Fibroblast of the conjunctiva (primary cell): ENCODE measurements around the gene DPH1.

Source experiments
- DNase-seq: peaks from one replicate; pipeline ENCODE4 v3.0.0-alpha.2; 2010; ENCODE audit warnings: low read depth

DPH1 gene

DNA sequence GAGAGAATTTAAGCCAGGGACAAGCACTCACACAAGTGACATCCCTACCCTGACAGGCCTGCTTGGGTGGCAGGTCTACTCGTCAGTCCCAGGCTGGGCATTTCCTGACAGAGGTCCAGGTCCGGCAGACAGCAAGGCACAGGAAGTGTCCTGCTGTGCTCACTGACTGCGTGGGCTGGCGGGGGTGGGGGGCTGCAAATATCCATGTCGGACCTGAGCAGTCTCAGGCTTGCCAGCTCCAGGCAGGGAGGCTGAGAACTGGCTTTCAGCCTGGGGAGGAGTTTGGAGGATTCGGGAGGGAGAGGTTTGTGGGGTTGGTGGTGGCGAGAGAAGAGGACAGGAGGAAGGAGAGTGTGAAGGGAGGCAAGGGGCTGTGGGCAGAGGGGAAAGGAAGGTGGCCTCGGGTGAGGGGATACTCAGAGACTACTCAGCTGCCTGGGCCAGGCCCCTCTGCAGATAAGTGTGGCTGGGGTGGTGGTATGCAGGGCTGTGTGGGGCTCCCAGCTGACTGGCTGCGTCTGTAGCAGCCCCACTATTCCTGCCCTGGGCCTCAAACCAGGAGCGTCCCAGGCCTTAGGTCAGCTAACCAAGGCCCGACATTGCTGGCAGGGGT is 32.7 kb downstream of the DPH1 start:
- DNase-seq: no peak

DNA sequence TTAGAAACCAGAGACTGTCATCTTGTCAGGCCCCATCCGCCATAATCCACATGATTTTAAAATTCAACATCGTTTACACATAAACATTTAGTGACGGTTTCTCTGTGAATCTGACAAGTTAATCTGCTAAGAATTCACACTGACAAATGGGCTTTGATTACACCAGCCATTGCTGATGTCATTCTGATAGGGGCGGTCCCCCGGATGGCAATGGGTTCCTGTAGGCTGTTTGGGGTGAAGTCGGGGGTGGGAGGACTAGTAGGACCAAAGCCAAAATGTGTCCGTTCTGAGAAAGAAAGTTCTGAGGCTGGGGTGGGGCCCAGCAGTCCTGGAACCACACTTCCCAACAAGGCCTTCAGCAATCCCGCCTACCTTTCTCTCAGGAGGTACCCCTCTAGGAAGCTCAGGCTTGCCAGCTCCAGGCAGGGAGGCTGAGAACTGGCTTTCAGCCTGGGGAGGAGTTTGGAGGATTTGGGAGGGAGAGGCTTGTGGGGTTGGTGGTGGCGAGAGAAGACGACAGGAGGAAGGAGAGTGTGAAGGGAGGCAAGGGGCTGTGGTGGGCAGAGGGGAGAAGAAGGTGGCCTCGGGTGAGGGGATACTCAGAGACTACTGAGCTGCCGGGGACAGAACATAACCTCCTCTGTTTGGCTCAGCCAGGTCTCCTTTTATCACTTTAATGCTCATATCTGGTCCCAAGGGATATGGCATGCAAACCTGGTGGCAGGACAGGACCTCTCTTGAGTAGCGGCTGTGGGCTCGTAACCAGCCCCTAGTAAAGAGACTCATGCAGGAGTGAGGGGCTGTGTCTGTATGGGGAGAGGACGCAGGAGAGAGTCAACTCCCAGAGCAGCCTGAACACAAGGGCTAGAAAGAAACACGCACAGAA is 33.6 kb downstream of the DPH1 start:
- no peak for DNase-seq

DNA sequence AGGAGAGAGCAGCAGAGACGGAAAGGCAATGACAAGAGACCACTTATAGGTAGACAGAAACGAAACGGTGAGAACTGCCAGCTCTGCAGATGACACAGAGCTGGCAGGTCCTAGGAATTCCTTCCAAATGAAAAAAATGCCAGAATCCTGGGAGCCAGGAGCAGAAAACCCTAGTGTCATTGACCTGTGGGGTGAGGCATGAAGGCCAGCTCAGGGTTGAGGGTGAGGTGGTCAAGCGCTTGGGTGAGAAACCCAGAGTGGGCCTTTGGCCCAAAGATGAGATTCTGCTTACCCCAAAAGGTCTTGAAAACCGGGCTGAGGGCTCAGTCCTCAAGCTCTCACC is 34.2 kb downstream of the DPH1 start:
- no peak for DNase-seq

DNA sequence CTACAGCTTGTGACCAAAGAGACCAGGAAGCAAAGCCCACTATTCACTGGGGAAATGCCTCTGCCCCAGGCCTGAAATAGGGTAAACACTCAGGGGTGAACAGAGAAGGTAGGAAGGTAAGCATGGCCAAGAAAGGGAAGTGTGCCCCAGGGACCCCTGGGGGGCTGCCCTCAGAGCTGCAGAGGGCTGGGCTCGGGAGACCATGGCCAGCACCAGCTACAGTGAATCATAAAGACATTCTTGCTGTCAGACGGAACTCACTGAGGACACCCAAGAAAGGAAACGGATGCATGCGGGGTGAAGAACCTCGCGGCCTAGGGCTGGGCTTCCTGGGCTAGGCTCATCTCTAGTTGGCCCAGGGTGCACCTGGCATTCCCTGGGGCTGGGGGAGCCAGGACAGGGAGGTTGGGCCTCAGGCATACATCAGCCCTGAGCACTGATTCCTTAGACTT is 34.6 kb downstream of the DPH1 start:
- DNase-seq: no peak

DNA sequence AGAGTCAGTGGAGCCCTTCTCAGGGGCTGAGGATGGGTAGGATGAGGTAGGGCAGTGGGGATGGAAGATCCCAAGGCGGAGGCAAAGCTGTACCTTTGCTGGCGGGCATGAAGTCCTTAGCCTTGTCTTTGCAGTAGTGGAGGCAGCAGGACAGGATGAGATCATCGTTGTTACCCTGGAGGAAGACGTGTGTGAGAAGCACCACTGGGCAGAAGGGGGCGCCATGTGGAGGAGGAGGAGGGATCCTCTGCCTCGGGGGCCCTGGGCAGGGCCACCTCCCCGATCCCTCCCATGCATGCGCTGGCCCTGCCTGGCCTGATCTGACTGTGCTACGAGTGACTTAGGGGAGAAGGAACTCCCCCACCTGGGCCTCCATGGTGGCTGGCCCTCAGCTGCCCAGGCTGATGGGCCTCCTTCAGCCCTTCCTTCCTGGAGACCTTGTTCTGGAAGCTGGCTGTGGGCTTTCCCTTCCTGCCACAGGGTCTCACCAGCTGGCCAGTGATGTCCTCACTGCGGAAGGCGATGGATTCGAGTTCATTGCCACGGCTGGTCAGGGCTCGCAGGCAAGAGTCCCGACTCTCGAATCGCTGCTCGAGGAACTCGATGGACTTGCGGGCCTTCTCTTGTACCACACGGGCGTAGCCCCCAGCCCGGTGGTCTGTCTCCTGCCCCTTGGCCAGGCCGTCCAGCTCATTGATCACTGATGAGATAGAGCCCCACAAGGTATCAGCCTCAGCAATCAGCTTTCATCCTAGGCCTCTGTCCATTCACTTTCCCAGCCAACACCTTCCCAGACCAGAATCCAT is 35.2 kb downstream of the DPH1 start:
- no peak for DNase-seq

DNA sequence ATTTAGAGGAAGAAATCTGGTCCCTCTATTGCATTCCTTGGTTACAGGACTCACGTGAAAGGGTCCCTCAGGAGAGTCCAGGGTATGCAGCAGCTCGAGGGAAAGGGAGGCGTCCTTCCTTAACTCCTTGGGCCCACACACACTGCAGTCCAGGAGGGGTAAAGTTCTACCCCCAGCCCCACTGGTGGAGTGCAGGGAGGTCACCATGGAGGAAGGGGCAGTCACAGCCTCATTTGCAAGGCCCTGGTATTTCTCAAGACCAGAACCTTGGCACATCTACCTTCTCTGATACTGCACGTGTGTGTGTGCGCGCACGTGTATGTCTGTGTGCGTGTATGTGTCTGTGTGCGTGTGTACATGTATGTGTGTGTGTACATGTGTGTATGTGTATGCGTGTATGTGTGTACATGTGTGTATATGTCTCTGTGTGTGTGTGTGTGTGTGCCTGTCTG is 36.0 kb downstream of the DPH1 start:
- no peak for DNase-seq

DNA sequence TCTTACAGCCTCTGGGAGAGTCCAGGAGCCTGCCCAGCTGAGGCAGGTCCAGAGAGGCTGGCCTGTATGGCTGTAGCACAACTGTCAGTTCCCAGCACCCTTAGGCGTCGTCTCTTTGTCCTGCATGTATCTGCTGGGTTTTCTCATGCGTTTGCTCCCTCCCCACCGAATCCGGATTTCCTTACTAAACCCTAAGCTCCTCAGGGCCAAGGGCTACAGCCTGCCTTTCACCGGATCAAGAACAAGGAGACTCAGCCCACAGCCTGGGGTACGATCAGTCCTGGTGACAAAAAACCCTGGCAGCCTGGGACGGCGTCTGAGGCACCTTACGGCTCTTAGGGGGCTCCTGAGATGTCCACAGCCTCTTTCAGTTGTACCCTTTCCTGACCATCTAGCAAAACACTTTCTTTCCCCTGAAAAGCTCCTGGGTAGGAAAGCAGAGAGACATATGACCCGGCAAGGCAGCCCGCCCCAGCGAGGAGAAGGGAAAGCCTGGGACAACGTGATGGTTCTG is 37.2 kb downstream of the DPH1 start:
- no peak for DNase-seq

DNA sequence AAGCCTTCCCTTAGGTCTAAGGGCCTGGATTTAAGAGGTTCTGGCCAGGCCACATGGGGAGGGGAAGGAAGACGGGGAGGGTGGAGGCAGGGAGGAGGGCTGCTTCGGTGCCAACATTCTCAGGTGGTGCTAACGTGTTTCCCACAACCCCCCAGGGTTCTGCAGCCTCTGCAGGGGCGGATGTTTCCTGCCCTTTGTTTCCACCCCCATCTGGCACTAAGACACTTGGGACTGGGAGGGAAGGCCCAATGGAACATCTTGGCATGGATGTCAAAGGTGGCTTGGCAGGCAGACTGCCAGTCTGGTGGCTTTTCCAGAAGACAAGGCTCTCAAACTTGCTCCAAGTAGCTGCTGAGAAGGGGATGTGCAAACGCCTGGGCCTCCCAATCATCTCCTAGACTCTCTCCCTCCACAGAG is 37.7 kb downstream of the DPH1 start:
- DNase-seq: no peak

DNA sequence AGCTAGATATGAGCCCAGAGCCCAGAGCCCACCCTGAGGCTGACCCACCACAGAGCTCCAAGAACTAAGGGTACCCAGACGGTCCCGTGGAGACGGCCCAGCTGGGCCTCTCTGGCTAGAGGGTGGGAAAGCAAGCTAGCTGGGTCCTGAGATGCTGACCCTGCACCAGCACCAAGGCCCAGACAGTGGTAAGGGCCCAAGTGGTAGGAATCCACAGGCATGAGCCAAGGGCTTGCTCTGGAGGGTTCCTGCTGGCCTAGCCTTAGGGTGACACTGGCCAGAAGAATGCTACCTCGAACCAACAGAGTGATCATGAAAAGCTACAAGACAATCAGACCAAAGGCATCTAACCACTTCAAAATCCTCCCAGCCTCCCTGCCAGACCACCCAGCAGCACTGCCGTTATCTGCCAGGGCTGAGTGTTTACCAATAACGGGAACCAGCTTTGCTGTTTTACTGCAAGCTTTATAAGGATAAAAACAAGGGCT is 38.1 kb downstream of the DPH1 start:
- no peak for DNase-seq

DNA sequence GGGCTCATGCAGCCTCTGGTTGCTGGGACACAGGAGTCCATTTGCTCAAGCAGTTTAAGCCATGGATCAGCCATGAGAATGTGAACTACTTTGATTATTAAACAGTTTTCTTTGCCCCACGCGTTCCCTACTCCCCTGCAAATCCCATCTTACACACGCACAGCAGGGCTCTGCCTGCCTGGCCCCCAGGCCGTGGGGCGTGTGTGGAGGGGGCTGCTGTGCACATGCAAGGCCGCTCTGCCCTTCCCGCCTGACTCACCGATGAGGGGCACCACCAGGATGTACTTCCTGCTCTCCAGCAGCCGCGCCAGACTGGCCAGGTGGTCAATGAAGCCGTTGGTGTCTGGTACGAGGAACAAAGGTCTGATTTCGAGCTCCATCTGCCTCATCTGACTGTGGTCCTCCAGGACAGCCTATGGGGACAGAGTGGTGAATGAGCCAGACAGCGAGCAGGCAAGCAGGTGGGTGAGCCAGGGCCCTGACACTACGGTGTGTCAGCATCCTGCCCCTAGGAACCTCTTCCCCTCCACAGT is 38.6 kb downstream of the DPH1 start:
- no peak for DNase-seq

DNA sequence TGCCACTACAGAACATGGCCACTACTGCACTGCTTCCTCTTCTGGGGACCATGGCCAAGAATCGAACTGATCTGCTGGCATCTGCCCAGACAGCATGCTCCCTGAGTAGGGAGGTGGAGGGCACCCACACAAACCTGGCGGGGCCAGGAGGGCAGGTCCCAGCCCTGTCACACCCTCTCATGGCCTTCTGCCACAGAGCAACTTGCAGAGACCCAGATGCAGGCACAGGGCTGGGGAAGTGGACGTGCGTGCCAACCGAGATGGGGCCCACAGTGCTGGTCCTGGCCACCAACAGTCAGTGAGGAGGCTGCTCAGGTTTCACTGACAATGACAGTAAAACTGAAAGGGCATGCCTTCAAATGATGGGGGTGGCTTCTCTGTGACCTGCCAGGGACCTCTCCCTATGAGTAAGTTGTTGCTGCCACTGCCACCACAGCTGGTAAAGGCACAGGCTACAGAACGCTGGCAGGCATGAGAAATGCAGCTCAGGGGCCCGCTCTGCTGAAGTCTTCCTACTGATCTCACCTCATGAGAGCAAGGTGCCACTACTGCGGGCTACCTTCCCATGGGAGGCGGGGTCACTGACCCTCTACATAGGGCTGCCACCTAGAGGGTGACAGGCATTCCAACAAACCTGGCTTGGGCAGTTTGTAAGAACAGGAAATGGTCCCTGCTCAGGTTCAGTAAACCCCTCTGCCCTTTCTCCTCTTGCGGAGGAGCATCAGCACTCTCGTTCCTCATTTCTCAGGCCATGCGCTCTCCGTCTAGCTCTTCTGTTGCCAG is 40.5 kb downstream of the DPH1 start:
- DNase-seq: no peak

DNA sequence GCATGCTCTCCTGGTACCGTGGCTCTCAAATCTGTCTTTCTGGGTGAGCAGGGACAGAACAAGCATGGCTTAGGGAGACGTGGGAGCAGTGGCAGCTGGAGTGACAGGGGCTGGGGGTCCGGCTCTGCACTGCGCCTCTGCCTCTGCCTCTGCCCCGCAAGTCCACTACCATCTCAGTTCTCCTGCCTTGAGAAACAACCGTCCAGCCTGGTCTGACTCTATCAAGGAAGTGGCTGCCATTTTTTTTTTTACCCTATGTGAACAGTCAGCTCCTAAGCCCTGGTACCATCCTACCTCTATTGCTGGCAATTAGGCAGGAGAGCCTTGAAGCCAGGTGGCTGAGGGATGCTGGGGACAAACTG is 41.1 kb downstream of the DPH1 start:
- DNase-seq: no peak

DNA sequence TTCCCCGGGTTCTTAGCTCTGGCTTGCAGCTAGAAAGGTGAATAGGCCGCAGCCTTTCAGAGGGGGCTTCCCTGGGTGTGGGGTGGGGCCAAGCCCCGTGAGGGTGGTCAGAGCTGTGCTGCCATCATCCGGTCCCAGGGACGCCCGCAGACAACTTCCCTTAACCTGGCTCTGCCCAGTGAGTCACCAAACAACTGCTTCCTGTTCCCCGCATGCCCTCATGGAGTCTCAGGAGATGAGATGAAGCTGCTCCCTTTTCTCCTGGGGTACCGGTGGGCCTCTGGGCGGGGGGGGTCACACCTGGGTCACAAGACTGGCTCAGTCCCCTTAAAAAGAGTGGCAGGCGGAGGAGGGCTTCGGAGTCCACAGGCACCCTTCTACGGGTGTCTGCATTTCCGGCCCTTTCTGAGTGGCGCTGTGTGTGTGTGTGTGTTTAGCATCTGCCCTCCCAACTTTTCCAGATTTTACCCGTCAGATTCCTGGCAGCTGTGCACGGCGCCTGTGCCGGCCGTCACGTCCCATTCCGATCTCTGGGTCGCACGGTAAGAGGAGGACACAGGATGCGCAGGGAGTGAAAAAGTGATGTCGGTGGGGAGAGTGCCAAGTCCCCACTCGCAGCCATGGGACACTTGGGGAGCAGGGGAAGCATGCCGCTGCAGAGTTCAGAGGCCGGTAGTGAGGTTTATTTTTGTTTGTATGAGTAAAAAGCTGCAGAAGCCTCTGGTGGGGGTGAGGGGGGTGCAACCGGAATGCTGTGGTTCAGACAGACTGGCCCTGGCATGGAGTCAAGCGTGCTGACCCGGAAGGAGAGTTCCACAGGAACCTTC is 41.7 kb downstream of the DPH1 start:
- DNase-seq: no peak

DNA sequence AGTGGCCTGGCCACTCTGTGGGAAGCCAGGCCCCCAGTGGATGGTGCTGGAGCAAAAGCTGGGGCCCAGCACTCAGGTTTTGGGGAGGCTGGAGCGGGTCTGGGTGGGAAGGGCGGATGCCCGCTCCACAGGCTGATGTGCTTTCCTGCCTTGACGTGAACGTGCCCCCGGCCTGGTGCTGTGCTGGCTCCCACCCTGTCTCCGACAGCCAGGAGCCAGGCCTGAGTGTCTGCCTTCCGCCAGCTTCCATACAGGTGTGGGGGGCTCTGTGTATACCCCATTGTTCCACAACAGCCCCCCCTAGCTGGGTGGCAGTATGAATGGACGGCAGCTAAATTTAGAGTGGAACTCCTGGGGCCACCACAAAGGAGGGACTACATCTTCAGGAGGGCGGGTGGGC is 45.0 kb downstream of the DPH1 start:
- DNase-seq: no peak

DNA sequence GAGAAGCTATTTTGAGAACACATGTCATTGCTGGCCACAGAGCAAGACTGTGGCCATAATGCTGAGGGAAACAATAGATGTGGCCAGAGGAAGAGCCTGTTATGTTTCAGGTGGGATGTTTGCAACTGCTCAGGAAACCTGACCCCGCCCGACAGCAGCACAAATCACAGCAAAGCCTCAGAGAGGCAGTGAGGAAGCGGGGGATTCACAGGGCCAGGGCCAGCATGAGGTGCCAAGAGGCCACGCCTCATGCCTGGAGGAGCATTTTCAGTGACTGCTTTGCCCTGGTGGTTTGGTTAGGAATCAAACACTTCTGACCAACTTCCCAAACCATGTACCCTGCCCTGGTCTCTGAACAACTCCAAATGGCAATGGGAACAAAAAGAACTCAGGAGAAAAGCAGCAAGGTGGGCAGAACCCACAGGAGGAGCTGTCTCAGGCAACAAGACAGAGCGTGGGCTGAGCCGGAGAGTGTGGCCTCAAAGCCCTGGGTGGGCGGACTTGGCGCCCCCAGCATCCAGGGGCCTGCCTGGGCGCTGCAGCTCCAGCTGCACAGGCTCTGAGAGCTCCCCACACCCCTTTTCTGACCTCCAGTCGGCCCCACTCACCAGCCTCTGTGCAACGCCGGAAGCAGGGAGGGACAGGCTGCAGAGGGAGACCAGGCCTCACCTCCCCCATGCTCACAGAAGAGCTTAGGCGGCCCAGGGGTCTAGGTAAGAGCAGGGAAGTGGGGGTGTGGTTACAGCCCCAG is 45.6 kb downstream of the DPH1 start:
- no peak for DNase-seq

DNA sequence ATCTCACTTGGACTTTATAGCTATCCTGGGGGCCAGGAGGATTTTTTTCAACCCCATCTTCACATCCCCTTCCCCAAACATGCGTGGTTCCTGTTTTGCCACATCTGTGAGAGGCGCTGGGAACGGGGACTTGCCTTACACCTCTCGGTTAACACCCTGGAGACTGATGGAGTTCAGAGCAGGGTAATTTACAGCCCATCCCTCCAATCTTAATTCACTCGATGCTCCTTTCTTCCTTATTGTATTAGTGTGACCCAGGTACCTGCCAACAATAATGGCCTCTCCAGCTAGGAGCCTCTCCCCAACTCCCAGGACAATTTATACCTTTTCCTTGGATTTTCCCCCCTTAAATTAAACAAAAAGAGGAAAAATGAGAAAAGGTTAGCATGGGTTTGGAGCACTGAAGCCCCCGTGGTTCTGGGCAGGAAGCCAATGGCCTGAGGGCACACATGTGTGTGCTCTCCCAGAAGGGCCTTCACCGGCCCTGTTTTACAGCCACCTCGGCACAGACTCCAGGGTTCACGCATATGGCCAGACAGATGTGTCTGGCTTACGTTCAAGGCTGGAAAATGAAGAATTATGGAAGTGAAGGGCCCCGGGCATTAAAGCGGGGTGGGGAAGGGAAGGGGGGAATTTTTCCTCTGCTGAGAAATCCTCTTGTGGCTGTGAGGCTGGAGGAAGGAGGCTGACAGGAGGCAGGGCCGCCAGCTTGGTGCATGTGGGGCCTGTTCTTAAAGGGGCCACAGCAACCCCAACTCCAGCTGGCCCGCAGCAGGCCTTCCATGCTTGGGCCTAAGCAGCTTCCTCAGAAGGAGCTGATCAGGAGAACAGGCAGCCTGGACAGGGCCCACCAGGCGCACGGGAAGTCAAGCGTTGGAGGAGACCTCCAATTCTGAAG is 46.4 kb downstream of the DPH1 start:
- no peak for DNase-seq

DNA sequence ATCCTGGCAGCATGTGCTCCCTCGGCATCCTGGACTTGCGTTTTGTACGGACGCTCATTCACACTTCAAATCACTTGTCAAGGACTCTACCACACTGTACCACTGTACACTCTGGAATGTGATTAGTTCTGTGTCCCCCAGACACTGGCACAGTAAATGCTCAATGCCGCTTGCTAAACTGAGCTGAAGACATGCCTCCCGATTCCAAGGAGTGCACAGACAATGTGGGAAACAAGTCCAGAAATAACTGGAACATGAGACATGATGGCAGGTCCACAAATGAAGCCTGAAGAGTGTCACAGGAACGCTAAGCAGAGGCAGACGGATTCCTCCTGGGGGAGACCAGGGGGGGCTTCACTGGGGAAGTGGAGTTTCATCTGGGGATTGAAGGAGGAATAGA is 47.1 kb downstream of the DPH1 start:
- DNase-seq: no peak

DNA sequence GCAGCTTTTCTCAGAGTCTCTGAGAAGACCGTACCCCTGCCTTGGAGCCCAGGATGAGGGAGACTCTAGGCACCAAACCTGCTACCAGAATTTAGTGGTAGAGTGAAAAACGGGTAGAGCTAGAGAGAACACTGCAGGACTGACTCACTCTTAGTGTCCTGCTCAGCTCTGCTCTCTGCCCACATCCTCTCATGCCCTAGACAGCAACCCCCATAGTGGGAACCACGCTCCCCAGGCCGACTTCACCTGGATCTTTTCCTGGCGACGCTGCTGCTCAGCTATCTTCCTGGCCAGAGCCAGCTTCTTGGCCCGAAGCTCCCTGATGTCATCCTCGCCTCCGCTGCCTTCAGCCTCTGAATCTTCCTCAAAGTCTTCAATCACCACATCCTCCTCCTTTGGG is 51.6 kb downstream of the DPH1 start:
- no peak for DNase-seq
